ENCODE data around the gene OCIAD1.
"Not testable (repeated sequence)": the region's sequence is repeated elsewhere in the genome, so short reads cannot be mapped to it uniquely, and the experiment has no call there.

- not testable (repeated sequence) for TF ChIP-seq CTCF (IDR thresholded peaks at IDR 0.05; ENCODE audit: low read depth, low read length, missing input control); EGR1 (IDR thresholded peaks at IDR 0.05; ENCODE audit: low read depth in 2 of 2); ATF3 (IDR thresholded peaks at IDR 0.05); FOXA1 (IDR thresholded peaks at IDR 0.05); REST (IDR thresholded peaks at IDR 0.05)
Observed at GRCh38 chr4:48864696-48865095, 33.8 kb downstream of the OCIAD1 start.

Measured in liver (tissue), 3 donors.